Colonic mucosa (tissue), 4 donors: ENCODE measurements around the gene DNAH7. TPM values are rescaled to one million over a fixed set of nuclear protein-coding genes. Genes with fewer than 3 reads are reported as not detected.

Experiments used
- DNase-seq: peaks from one replicate; pipeline ENCODE4 v3.0.0-alpha.2; 2020
- H3K27ac ChIP-seq: fragments of 200-600 bp; one replicate; pipeline ENCODE4 v1.8.0; 2021
- H3K27me3 ChIP-seq: fragments of 200-600 bp; one replicate; pipeline ENCODE4 v1.8.0; 2021
- H3K36me3 ChIP-seq: fragments of 200-600 bp; one replicate; pipeline ENCODE4 v1.8.0; 2021
- H3K4me1 ChIP-seq: fragments of 200-600 bp; one replicate; pipeline ENCODE4 v1.8.0; 2021; ENCODE audit warnings: mild to moderate bottlenecking
- H3K4me3 ChIP-seq: fragments of 200-600 bp; one replicate; pipeline ENCODE4 v1.8.0; 2021
- H3K9ac ChIP-seq, 2 donors: one replicate each; pipeline ENCODE4 v1.7.0; 2013; ENCODE audit warnings: control low read depth in 2 of 2, low read depth in 2 of 2, low read length in 2 of 2
- H3K9me3 ChIP-seq: fragments of 200-600 bp; one replicate; pipeline ENCODE4 v1.8.0; 2021
- intact Hi-C: fragments of 100-400 bp; cut with DNase I; formaldehyde crosslinking; loops from one replicate; pipeline ENCODE4 v1.14.1; 2022
- total RNA-seq, 2 donors: library from RNA; stranded (reverse); fragmentation: NEBNext Ultra II Directional in 1 of 2; extraction: Animal tissue kit (Norgen Biotek cat#: 25700) in 1 of 2; gene quantifications; one replicate each; pipeline ENCODE4 v1.2.1, GENCODE V29; 2021
- TF ChIP-seq, protein P1 (sequence below): fragments of 200-600 bp; IDR thresholded peaks from one replicate; pipeline ENCODE4 v1.8.0; 2022; ENCODE audit warnings: antibody characterized with exemption, mild to moderate bottlenecking
- donor health status: healthy.
- donor health status: DM: no; HTN: no; CAD: no.
- donor health status: DM: no; HTN: no; CAD: no.

Gene DNAH7
- total RNA-seq, 2 donors from 2014 or later: 0.91 to 2.0 TPM

DNA sequence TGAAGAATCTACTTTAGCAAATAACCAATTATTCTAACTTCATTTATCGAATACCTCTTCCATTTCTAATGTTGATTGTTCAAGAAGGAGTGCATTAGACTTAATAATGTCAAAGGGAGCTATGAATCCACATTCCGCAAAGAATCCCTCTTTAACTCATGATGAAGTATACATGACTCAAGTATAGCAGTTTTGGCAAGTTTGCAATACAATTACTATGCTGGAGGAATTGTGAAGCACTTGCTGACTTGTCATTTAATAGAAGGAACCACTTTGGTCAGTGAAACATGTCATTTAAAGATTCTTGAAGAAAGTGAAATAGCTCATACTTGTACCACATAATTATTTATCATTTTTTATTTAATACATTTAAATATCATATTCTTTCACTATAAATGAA is 286.5 kb downstream of the DNAH7 start:
- Histone ChIP-seq H3K4me1 (no peaks in the 10 kb centered on the region), H3K4me3 (no peak overlapping the region), H3K27me3 (no peaks in the 10 kb centered on the region), H3K36me3 (no peaks in the 10 kb centered on the region), H3K9ac (no peak overlapping the region), H3K9me3 (no peaks in the 10 kb centered on the region), H3K27ac (no peak overlapping the region)
- intact Hi-C loops: no loop called here
- DNase-seq: no peak
- TF ChIP-seq, protein P1, sequence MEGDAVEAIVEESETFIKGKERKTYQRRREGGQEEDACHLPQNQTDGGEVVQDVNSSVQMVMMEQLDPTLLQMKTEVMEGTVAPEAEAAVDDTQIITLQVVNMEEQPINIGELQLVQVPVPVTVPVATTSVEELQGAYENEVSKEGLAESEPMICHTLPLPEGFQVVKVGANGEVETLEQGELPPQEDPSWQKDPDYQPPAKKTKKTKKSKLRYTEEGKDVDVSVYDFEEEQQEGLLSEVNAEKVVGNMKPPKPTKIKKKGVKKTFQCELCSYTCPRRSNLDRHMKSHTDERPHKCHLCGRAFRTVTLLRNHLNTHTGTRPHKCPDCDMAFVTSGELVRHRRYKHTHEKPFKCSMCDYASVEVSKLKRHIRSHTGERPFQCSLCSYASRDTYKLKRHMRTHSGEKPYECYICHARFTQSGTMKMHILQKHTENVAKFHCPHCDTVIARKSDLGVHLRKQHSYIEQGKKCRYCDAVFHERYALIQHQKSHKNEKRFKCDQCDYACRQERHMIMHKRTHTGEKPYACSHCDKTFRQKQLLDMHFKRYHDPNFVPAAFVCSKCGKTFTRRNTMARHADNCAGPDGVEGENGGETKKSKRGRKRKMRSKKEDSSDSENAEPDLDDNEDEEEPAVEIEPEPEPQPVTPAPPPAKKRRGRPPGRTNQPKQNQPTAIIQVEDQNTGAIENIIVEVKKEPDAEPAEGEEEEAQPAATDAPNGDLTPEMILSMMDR: no peak

DNA sequence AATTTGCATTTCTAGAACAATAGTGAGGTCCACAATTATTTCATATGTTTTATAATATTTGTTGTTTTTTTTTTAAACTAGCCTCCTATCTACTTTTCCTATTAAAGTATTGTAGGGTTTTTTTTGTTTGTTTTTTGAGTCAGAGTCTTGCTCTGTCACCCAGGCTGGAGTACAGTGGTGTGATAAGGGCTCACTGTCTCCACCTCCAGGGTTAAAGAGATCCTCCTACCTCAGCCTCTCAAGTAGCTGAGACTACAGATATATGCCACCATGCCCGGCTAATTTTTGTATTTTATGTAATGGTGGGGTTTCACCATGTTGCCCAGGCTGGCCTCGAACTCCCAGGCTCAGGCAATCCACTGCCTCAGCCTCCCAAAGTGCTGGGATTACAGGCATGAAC is 289.1 kb downstream of the DNAH7 start:
- Histone ChIP-seq H3K27me3 (no peaks in the 10 kb centered on the region), H3K9me3 (no peaks in the 10 kb centered on the region), H3K9ac (no peak overlapping the region), H3K36me3 (no peaks in the 10 kb centered on the region), H3K4me3 (no peak overlapping the region), H3K27ac (no peak overlapping the region), H3K4me1 (no peaks in the 10 kb centered on the region)
- TF ChIP-seq, protein P1: no peak
- DNase-seq: no peak
- intact Hi-C loops: no loop called here

DNA sequence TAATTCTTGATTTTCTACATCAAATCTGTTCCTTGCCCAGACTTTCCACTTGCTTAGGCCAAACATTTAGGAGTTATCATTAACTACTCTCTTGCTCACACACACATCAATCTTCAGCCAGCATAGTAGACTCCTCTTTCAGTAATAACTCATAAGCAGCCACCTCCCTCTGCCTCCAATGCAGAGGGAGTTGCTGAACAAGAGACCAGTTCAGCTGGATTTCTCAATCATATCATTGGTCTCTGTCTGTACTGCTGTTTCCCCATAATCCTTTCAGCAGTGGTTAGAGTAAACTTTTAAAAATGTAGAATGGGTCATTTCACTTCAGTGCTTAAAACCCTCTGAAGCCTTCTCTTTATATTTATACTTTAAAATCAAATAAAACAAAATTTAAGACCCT is 298.7 kb downstream of the DNAH7 start:
- TF ChIP-seq, protein P1: no peak
- Histone ChIP-seq H3K4me3 (no peak overlapping the region), H3K36me3 (no peaks in the 10 kb centered on the region), H3K27me3 (no peaks in the 10 kb centered on the region), H3K27ac (no peak overlapping the region), H3K9ac (no peak overlapping the region), H3K9me3 (no peaks in the 10 kb centered on the region), H3K4me1 (no peaks in the 10 kb centered on the region)
- intact Hi-C loops: no loop called here
- no peak for DNase-seq

DNA sequence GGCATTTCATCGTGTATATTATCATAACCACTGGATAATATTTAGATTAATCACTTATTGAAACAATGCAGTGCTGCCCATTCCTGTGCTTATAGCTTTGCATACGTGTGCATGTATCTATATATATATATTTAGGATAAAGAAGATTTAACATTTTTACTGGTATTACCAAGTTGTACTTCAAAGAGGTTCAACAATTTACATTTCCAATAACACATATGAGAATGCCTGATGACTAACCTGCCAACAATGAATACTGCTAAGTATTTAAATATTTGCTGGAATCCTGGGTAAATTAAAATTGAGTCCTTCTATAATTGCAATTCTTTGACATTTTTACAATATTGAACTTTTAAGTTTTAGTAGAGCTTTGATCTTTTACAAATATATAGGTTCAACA is 300.2 kb downstream of the DNAH7 start:
- H3K27ac ChIP-seq: no peak overlapping the region
- no peaks in the 10 kb centered on the region for H3K4me1 ChIP-seq
- H3K36me3 ChIP-seq: no peaks in the 10 kb centered on the region
- intact Hi-C loops: no loop called here
- no peaks in the 10 kb centered on the region for H3K27me3 ChIP-seq
- TF ChIP-seq, protein P1: no peak
- no peak overlapping the region for H3K4me3 ChIP-seq
- H3K9me3 ChIP-seq: no peaks in the 10 kb centered on the region
- no peak for DNase-seq
- H3K9ac ChIP-seq: no peak overlapping the region

DNA sequence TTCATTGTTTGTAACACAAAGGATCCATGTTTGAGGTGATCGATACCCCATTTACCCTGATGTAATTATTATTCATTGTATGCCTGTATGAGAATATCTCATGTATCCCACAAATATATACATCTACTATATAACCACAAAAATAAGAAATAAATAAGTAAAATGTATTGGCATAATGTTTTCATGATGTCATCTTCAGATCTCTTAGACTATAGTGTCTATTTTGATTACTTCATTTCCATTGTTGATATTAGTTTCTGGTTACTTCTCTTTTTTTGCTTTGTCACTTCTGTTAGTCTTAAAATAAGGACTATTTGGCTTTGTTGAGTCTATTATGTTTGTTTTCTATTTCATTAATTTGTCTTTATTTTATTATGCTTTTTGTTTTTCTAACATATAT is 301.9 kb downstream of the DNAH7 start:
- H3K36me3 ChIP-seq: no peaks in the 10 kb centered on the region
- no peak overlapping the region for H3K27ac ChIP-seq
- TF ChIP-seq, protein P1: no peak
- intact Hi-C loops: no loop called here
- no peaks in the 10 kb centered on the region for H3K27me3 ChIP-seq
- H3K4me3 ChIP-seq: no peak overlapping the region
- no peak for DNase-seq
- no peak overlapping the region for H3K9ac ChIP-seq
- H3K9me3 ChIP-seq: no peaks in the 10 kb centered on the region
- no peaks in the 10 kb centered on the region for H3K4me1 ChIP-seq

DNA sequence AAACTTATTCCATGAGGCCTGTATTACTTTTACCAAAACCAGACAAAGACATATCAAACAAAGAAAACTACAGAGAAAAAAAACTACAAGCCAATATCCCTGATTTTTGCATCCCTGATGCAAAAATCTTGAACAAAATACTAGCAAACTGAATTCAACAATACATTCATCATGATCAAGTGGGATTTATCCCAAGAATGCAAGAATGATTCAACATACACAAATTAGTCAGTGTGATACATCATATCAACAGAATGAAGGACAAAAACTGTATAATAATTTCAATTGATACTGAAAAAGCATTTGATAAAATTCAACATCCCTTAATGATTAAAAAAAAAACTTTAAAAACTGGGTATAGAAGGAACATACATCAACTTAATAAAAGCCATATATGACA is 304.8 kb downstream of the DNAH7 start:
- intact Hi-C loops: no loop called here
- Histone ChIP-seq H3K27me3 (no peaks in the 10 kb centered on the region), H3K9ac (no peak overlapping the region), H3K9me3 (no peaks in the 10 kb centered on the region), H3K4me1 (no peaks in the 10 kb centered on the region), H3K36me3 (no peaks in the 10 kb centered on the region), H3K27ac (no peak overlapping the region), H3K4me3 (no peak overlapping the region)
- TF ChIP-seq, protein P1: no peak
- no peak for DNase-seq
